ENCODE measurements around the gene POP4. TPM values are rescaled to one million over a fixed set of nuclear protein-coding genes. Genes with fewer than 3 reads are reported as not detected.

Gene POP4
- total and polyA plus RNA-seq, 2 of the 13 experiments (the other 11 are each of a cell fraction or from before 2014, with no cell fraction given), result 32.2 to 84.0 TPM

DNA sequence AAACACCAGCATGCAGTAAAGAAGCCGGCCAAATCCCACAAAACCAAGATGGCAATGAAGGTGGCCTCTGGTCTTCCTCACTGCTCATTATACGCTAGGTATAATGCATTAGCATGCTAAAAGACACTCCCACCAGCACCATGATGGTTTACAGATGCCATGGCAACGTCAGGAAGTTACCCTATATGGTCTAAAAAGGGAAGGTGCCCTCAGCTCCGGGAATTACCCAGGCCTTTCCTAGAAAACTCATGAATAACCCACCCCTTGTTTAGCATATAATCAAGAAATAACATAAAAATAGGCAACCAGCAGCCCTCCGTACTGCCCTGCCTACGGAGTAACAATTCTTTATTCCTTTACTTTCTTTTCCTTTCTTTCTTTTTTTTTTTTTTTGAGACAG lies 38.1 kb downstream of the POP4 start:
- CTCF ChIA-PET (ENCODE audit: low intra/inter-chr PET ratio, low total read pairs), result no interaction called here
- no peak for ATAC-seq
- Histone ChIP-seq H2AFZ (ENCODE audit: low read length) (no peak overlapping the region), H3K4me3 (replicated peaks in 1 of 3; ENCODE audit: insufficient read depth in 1 of 3, low read depth in 2 of 3, low read length in 3 of 3) (no peak overlapping the region), H3K4me2 (ENCODE audit: low read depth, low read length) (no peak overlapping the region), H3K27me3 (ENCODE audit: control insufficient read depth in 1 of 2, insufficient read depth in 2 of 2, low read length in 2 of 2) (peaks cover 1 to 6% of the 10 kb centered on the region in 2 experiments; a peak in 4 of 5 replicates), H3K4me1 (ENCODE audit: insufficient read depth, low read length) (peaks cover 8% of the 10 kb centered on the region), H4K20me1 (ENCODE audit: insufficient read depth, low read length) (no peaks in the 10 kb centered on the region), H3K79me2 (ENCODE audit: insufficient read depth, low read length) (no peaks in the 10 kb centered on the region), H3K27ac (ENCODE audit: extremely low read length, insufficient read depth, low read length) (no peak overlapping the region), H3K9me3 (ENCODE audit: low read length) (no peaks in the 10 kb centered on the region), H3K36me3 (replicated peaks in 1 of 2; ENCODE audit: control insufficient read depth in 1 of 2, insufficient read depth in 2 of 2, low read length in 2 of 2) (no peaks in the 10 kb centered on the region), H3K9ac (ENCODE audit: insufficient read depth, low read depth, low read length) (no peak overlapping the region)
- TF ChIP-seq TARDBP (CRISPR knock-in tag; IDR thresholded peaks at IDR 0.05), result no peak
- no peak for TF ChIP-seq ZNF652 (CRISPR knock-in tag; IDR thresholded peaks at IDR 0.05; ENCODE audit: borderline replicate concordance, low read depth)
- TF ChIP-seq ZNF556 (CRISPR knock-in tag; IDR thresholded peaks at IDR 0.05; ENCODE audit: borderline replicate concordance), result no peak
- no peak for TF ChIP-seq PHF5A (CRISPR knock-in tag; IDR thresholded peaks at IDR 0.05; ENCODE audit: low read depth, unreplicated experiment)
- no peak for TF ChIP-seq MBD4 (IDR thresholded peaks at IDR 0.05; ENCODE audit: borderline replicate concordance, low read length)
- no peak for TF ChIP-seq CENPT (CRISPR knock-in tag; IDR thresholded peaks at IDR 0.05; ENCODE audit: low read depth)
- TF ChIP-seq PHF8 (CRISPR knock-in tag; IDR thresholded peaks at IDR 0.05), result no peak
- TF ChIP-seq ZNF430 (CRISPR knock-in tag; IDR thresholded peaks at IDR 0.05), result no peak
- no peak for TF ChIP-seq ZNF414 (CRISPR knock-in tag; IDR thresholded peaks at IDR 0.05)
- TF ChIP-seq ERF (CRISPR knock-in tag; IDR thresholded peaks at IDR 0.05), result no peak
- TF ChIP-seq TRIM24 (CRISPR knock-in tag; IDR thresholded peaks at IDR 0.05), result no peak
- TF ChIP-seq ZNF10 (CRISPR knock-in tag; IDR thresholded peaks at IDR 0.05; ENCODE audit: borderline replicate concordance, low read depth), result no peak
- TF ChIP-seq ZNF496 (CRISPR knock-in tag; IDR thresholded peaks at IDR 0.05; ENCODE audit: insufficient replicate concordance), result no peak
- no peak for TF ChIP-seq JUN (CRISPR knock-in tag; IDR thresholded peaks at IDR 0.05)
- TF ChIP-seq ZNF749 (CRISPR knock-in tag; IDR thresholded peaks at IDR 0.05; ENCODE audit: borderline replicate concordance), result no peak
- TF ChIP-seq HOXD1 (CRISPR knock-in tag; IDR thresholded peaks at IDR 0.05), result no peak
- TF ChIP-seq ZBTB26 (CRISPR knock-in tag; IDR thresholded peaks at IDR 0.05; ENCODE audit: borderline replicate concordance), result no peak
- no TSS peak for BruUV-seq (replicated peaks)
- POLR2A ChIA-PET, result no interaction called here
- no peak for DNase-seq (ENCODE audit: low spot score)
- WGBS (ENCODE audit: low lambda C conversion rate), result 38% methylated on average over 6 of the region's 6 CpGs
- in situ Hi-C loops (cut with HindIII; ENCODE audit: extremely low pct_ligation_motif_present, low pct_unique_long_range_greater_than_20kb) (no loop called here), intact Hi-C loops (cut with micrococcal nuclease; ENCODE audit: unreplicated experiment) (no loop called here)
- FAIRE-seq, result no peak
